Neutrophil (primary cell): ENCODE results near the gene PIP5K1B.

ENCODE experiments used
- H3K27ac ChIP-seq: fragments of 200-600 bp; sonication (generic); 2 replicates; pipeline ENCODE4 v1.5.1; 2016; ENCODE audit warnings: mild to moderate bottlenecking, moderate library complexity
- H3K27me3 ChIP-seq: fragments of 200-600 bp; sonication (generic); 2 replicates; pipeline ENCODE4 v1.6.0; 2016; ENCODE audit warnings: mild to moderate bottlenecking
- H3K36me3 ChIP-seq: fragments of 200-600 bp; sonication (generic); 2 replicates; pipeline ENCODE4 v1.5.1; 2017
- H3K4me1 ChIP-seq, 2 experiments: fragments of 200-600 bp in 1 of 2; sonication (generic) in 1 of 2; 1 replicate in 1 of 2; 2 replicates in 1 of 2; pipeline versions ENCODE4 v1.5.1 to v1.6.1; 2013 to 2016; ENCODE audit warnings: low read depth in 1 of 2, low read length in 1 of 2, mild to moderate bottlenecking in 1 of 2, moderate library complexity in 1 of 2; ENCODE audit not compliant: control insufficient read depth in 1 of 2, insufficient read depth in 1 of 2
- H3K4me3 ChIP-seq, 2 experiments: fragments of 200-600 bp in 1 of 2; sonication (generic) in 1 of 2; 1 replicate in 1 of 2; 2 replicates in 1 of 2; pipeline ENCODE4 v1.5.1; 2013 to 2016; ENCODE audit warnings: low read depth in 1 of 2, low read length in 1 of 2, mild to moderate bottlenecking in 1 of 2, moderate library complexity in 1 of 2
- H3K9me3 ChIP-seq: fragments of 200-600 bp; sonication (generic); 2 replicates; pipeline ENCODE4 v1.5.1; 2016
- CTCF ChIP-seq: fragments of 200-600 bp; sonication (generic); IDR thresholded peaks from 2 replicates; pipeline ENCODE4 v1.5.1; 2016; ENCODE audit warnings: antibody characterized with exemption

PIP5K1B gene

GRCh38 chr9:68843239-68843638 lies 138.2 kb downstream of the PIP5K1B start:
- Histone ChIP-seq H3K9me3 (no peaks in the 10 kb centered on the region), H3K4me1 (peaks cover 48 to 76% of the 10 kb centered on the region in 2 experiments), H3K36me3 (no peaks in the 10 kb centered on the region), H3K4me3 (no peak overlapping the region), H3K27me3 (no peaks in the 10 kb centered on the region), H3K27ac (peak overlapping the region; percentile 85)
- no peak for TF ChIP-seq CTCF

GRCh38 chr9:68844157-68844556 lies 139.1 kb downstream of the PIP5K1B start:
- Histone ChIP-seq H3K4me3 (peak overlapping the region; percentile 43 to 63), H3K9me3 (no peaks in the 10 kb centered on the region), H3K4me1 (peaks cover 40 to 68% of the 10 kb centered on the region in 2 experiments), H3K27ac (peak overlapping the region; percentile 85), H3K36me3 (no peaks in the 10 kb centered on the region), H3K27me3 (no peaks in the 10 kb centered on the region)
- TF ChIP-seq CTCF: no peak

- no peaks in the 10 kb centered on the region for H3K9me3 ChIP-seq
- peak; percentile 22 for TF ChIP-seq CTCF
- H3K27me3 ChIP-seq: no peaks in the 10 kb centered on the region
- no peaks in the 10 kb centered on the region for H3K36me3 ChIP-seq
- H3K27ac ChIP-seq: peak overlapping the region; percentile 85
- peaks cover 37 to 63% of the 10 kb centered on the region in 2 experiments for H3K4me1 ChIP-seq
- H3K4me3 ChIP-seq: peak overlapping the region; percentile 43 to 63
Observed at GRCh38 chr9:68844631-68845612, 139.9 kb downstream of the PIP5K1B start.

- Histone ChIP-seq H3K27me3 (no peaks in the 10 kb centered on the region), H3K27ac (peak overlapping the region; percentile 50), H3K4me1 (peaks cover 30 to 40% of the 10 kb centered on the region in 2 experiments), H3K9me3 (no peaks in the 10 kb centered on the region), H3K4me3 (no peak overlapping the region), H3K36me3 (no peaks in the 10 kb centered on the region)
- no peak for TF ChIP-seq CTCF
Observed at GRCh38 chr9:68847765-68848164, 142.7 kb downstream of the PIP5K1B start.

GRCh38 chr9:68851657-68852056 lies 146.6 kb downstream of the PIP5K1B start:
- no peak for TF ChIP-seq CTCF
- H3K36me3 ChIP-seq: no peaks in the 10 kb centered on the region
- H3K27me3 ChIP-seq: no peaks in the 10 kb centered on the region
- H3K9me3 ChIP-seq: no peaks in the 10 kb centered on the region
- peaks cover 3 to 14% of the 10 kb centered on the region in 2 experiments for H3K4me1 ChIP-seq
- H3K4me3 ChIP-seq: no peak overlapping the region
- H3K27ac ChIP-seq: no peak overlapping the region
